GM23338 (cell line): ENCODE results near the gene MACROD1. TPM values are rescaled to one million over a fixed set of nuclear protein-coding genes. Genes with fewer than 3 reads are reported as not detected.

Source experiments
- ATAC-seq: fragments of 200-7000 bp; cut with Tn5 transposase; 3 replicates; pipeline ENCODE4 v1.9.1; 2020
- DNase-seq: peaks from one replicate; pipeline ENCODE4 v3.0.0-alpha.2; 2015; ENCODE audit warnings: low spot score
- H2AFZ ChIP-seq: fragments of 200-600 bp; sonication (generic); 2 replicates; pipeline ENCODE4 v1.8.0; 2016; ENCODE audit warnings: antibody characterized with exemption, mild to moderate bottlenecking, moderate library complexity
- H3F3A ChIP-seq: fragments of 200-600 bp; sonication (generic); replicated peaks from 2 replicates; pipeline ENCODE4 v1.8.0; 2017; ENCODE audit warnings: antibody characterized with exemption, mixed run types, low read depth
- H3K27ac ChIP-seq: fragments of 200-600 bp; sonication (generic); 2 replicates; pipeline ENCODE4 v1.6.1; 2016; ENCODE audit warnings: low read depth
- H3K27me3 ChIP-seq: fragments of 200-600 bp; sonication (generic); 2 replicates; pipeline ENCODE4 v1.8.0; 2016; ENCODE audit warnings: mild to moderate bottlenecking, mixed run types, moderate library complexity; ENCODE audit not compliant: insufficient read depth
- H3K36me3 ChIP-seq: fragments of 200-600 bp; sonication (generic); 2 replicates; pipeline ENCODE4 v1.8.0; 2016; ENCODE audit warnings: mild to moderate bottlenecking; ENCODE audit not compliant: insufficient read depth
- H3K4me1 ChIP-seq: fragments of 200-600 bp; sonication (generic); 2 replicates; pipeline ENCODE4 v1.8.0; 2016; ENCODE audit warnings: mild to moderate bottlenecking, moderate library complexity; ENCODE audit not compliant: insufficient read depth
- H3K4me2 ChIP-seq: fragments of 200-600 bp; sonication (generic); 2 replicates; pipeline ENCODE4 v1.7.1; 2017; ENCODE audit warnings: mixed run types
- H3K4me3 ChIP-seq: fragments of 200-600 bp; sonication (generic); 2 replicates; pipeline ENCODE4 v1.6.1; 2016; ENCODE audit warnings: mixed run types
- H3K79me2 ChIP-seq: fragments of 200-600 bp; sonication (generic); replicated peaks from 2 replicates; pipeline ENCODE4 v1.8.0; 2017; ENCODE audit warnings: mild to moderate bottlenecking; ENCODE audit not compliant: insufficient read depth
- H3K9me2 ChIP-seq: fragments of 200-600 bp; sonication (generic); 2 replicates; pipeline ENCODE4 v1.8.0; 2017; ENCODE audit not compliant: insufficient read depth
- H4K20me1 ChIP-seq: fragments of 200-600 bp; sonication (generic); replicated peaks from 2 replicates; pipeline ENCODE4 v1.8.0; 2017; ENCODE audit warnings: mild to moderate bottlenecking; ENCODE audit not compliant: insufficient read depth
- H3K27ac Mint-ChIP-seq: 2 replicates; pipeline ENCODE4 v1.8.0; 2020; ENCODE audit warnings: inconsistent platforms, mild to moderate bottlenecking, moderate library complexity, mixed read lengths
- H3K27me3 Mint-ChIP-seq: 3 replicates; pipeline ENCODE4 v1.8.0; 2022; ENCODE audit warnings: low read depth, mild to moderate bottlenecking, moderate library complexity, mixed read lengths, inconsistent platforms; ENCODE audit not compliant: insufficient read depth, poor library complexity
- H3K36me3 Mint-ChIP-seq: 3 replicates; pipeline ENCODE4 v1.8.0; 2021; ENCODE audit warnings: low read depth, mild to moderate bottlenecking, inconsistent platforms, moderate library complexity, mixed read lengths
- H3K4me1 Mint-ChIP-seq: 3 replicates; pipeline ENCODE4 v1.8.0; 2020; ENCODE audit warnings: mild to moderate bottlenecking, inconsistent platforms, mixed read lengths
- H3K4me3 Mint-ChIP-seq: 3 replicates; pipeline ENCODE4 v1.8.0; 2021; ENCODE audit warnings: moderate library complexity, mild to moderate bottlenecking, inconsistent platforms, mixed read lengths
- H3K9me3 Mint-ChIP-seq: 3 replicates; pipeline ENCODE4 v1.8.0; 2020; ENCODE audit warnings: moderate library complexity, mild to moderate bottlenecking, inconsistent platforms, mixed read lengths
- CREB1 ChIP-seq: fragments of 250-450 bp; sonication (Bioruptor Pico); IDR thresholded peaks from 2 replicates; pipeline ENCODE4 v1.5.0; 2020; ENCODE audit warnings: low read depth, mild to moderate bottlenecking, moderate library complexity
- ETS1 ChIP-seq: IDR thresholded peaks from 2 replicates; pipeline ENCODE4 v1.6.1; 2016; ENCODE audit warnings: antibody characterized with exemption
- EZH2 ChIP-seq: fragments of 200-600 bp; sonication (generic); IDR thresholded peaks from one replicate; pipeline ENCODE4 v1.8.0; 2017; ENCODE audit warnings: antibody characterized with exemption, mild to moderate bottlenecking, low read depth; ENCODE audit not compliant: unreplicated experiment
- EZH2phosphoT487 ChIP-seq: fragments of 200-600 bp; sonication (generic); IDR thresholded peaks from one replicate; pipeline ENCODE4 v1.8.1; 2018; ENCODE audit warnings: antibody characterized with exemption; ENCODE audit not compliant: unreplicated experiment
- JUNB ChIP-seq: IDR thresholded peaks from one replicate; pipeline ENCODE4 v1.6.1; 2016; ENCODE audit warnings: antibody characterized with exemption; ENCODE audit not compliant: unreplicated experiment
- NANOG ChIP-seq: IDR thresholded peaks from 2 replicates; pipeline ENCODE4 v1.6.1; 2016; ENCODE audit warnings: antibody characterized with exemption, borderline replicate concordance
- POLR2AphosphoS5 ChIP-seq: IDR thresholded peaks from 2 replicates; pipeline ENCODE4 v1.6.1; 2016; ENCODE audit warnings: antibody characterized with exemption, low read depth
- STAT1 ChIP-seq: IDR thresholded peaks from one replicate; pipeline ENCODE4 v1.6.1; 2016; ENCODE audit warnings: antibody characterized with exemption; ENCODE audit not compliant: unreplicated experiment
- ZNF114 ChIP-seq: fragments of 250-450 bp; sonication (Bioruptor Pico); IDR thresholded peaks from 2 replicates; pipeline ENCODE4 v1.5.0; 2020; ENCODE audit warnings: mild to moderate bottlenecking, moderate library complexity
- ZNF331 ChIP-seq: fragments of 250-450 bp; sonication (Bioruptor Pico); IDR thresholded peaks from 2 replicates; pipeline ENCODE4 v1.5.0; 2020; ENCODE audit warnings: low read depth, mild to moderate bottlenecking, moderate library complexity
- polyA plus RNA-seq: library from polyadenylated mRNA; unstranded; fragments of >200 nt; fragmentation: Nextera tagmentation; extraction: Ambion mirVana; gene quantifications from 2 replicates; pipeline ENCODE4 v1.2.1, GENCODE V29; 2016
- total RNA-seq: library from RNA; depleted of rRNA; stranded (reverse); fragments of >200 nt; shearing (Covaris generic); gene quantifications from 2 replicates; pipeline ENCODE4 v1.2.3, GENCODE V29; 2014
- TF ChIP-seq, protein P1 (sequence below): IDR thresholded peaks from one replicate; pipeline ENCODE4 v1.6.1; 2018; ENCODE audit warnings: antibody characterized with exemption; ENCODE audit not compliant: unreplicated experiment
- TF ChIP-seq, protein P2 (sequence below), 2 experiments: fragments of 200-600 bp in 1 of 2; sonication (generic) in 1 of 2; conservative IDR thresholded peaks; 2 replicates each; pipeline versions ENCODE4 v1.5.1 to v1.6.1; 2016 to 2017; ENCODE audit warnings: antibody characterized with exemption in 2 of 2, low read depth in 2 of 2, mild to moderate bottlenecking in 2 of 2, moderate library complexity in 1 of 2
- TF ChIP-seq, protein P3 (sequence below): fragments of 250-450 bp; sonication (Bioruptor Pico); IDR thresholded peaks from 2 replicates; pipeline ENCODE4 v1.5.0; 2020; ENCODE audit warnings: mild to moderate bottlenecking, moderate library complexity

The MACROD1 gene
- total and polyA plus RNA-seq, 2 experiments from 2014 or later: 33.0 to 51.6 TPM

DNA sequence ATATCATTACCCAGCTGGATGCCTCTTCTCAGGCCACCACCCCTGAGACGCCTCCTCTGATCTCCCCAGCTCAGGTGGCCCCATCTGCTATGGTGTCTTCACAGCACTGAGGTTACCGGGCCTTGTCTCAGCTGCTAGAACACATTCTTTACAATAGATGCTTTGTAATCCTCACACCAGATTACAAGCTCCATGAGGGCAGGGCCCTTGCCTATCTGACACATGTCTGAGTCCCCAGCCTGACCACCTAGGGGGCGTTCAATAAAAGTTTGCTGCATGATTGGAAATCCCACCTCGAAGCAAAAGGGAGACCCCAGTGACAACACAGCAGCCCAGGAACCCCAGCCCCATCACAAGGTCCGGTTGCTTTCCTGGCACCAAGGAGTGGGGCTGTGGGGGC, 2.0 kb downstream of the MACROD1 start:
- no peaks in the 10 kb centered on the region for H3K36me3 ChIP-seq
- H3K4me2 ChIP-seq: no peak overlapping the region
- H3K79me2 ChIP-seq: no peaks in the 10 kb centered on the region
- no peak for DNase-seq
- Mint-ChIP-seq H3K9me3 (no peaks in the 10 kb centered on the region; the same call in 2 of the 3 replicates), H3K27ac (no peak overlapping the region), H3K36me3 (peaks cover 7% of the 10 kb centered on the region; the same call in 1 of the 3 replicates), H3K4me3 (no peak overlapping the region), H3K27me3 (peaks cover 28% of the 10 kb centered on the region), H3K4me1 (peaks cover 10% of the 10 kb centered on the region; the same call in 2 of the 3 replicates)
- TF ChIP-seq, protein P1, sequence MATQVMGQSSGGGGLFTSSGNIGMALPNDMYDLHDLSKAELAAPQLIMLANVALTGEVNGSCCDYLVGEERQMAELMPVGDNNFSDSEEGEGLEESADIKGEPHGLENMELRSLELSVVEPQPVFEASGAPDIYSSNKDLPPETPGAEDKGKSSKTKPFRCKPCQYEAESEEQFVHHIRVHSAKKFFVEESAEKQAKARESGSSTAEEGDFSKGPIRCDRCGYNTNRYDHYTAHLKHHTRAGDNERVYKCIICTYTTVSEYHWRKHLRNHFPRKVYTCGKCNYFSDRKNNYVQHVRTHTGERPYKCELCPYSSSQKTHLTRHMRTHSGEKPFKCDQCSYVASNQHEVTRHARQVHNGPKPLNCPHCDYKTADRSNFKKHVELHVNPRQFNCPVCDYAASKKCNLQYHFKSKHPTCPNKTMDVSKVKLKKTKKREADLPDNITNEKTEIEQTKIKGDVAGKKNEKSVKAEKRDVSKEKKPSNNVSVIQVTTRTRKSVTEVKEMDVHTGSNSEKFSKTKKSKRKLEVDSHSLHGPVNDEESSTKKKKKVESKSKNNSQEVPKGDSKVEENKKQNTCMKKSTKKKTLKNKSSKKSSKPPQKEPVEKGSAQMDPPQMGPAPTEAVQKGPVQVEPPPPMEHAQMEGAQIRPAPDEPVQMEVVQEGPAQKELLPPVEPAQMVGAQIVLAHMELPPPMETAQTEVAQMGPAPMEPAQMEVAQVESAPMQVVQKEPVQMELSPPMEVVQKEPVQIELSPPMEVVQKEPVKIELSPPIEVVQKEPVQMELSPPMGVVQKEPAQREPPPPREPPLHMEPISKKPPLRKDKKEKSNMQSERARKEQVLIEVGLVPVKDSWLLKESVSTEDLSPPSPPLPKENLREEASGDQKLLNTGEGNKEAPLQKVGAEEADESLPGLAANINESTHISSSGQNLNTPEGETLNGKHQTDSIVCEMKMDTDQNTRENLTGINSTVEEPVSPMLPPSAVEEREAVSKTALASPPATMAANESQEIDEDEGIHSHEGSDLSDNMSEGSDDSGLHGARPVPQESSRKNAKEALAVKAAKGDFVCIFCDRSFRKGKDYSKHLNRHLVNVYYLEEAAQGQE: no peak
- TF ChIP-seq, protein P2, sequence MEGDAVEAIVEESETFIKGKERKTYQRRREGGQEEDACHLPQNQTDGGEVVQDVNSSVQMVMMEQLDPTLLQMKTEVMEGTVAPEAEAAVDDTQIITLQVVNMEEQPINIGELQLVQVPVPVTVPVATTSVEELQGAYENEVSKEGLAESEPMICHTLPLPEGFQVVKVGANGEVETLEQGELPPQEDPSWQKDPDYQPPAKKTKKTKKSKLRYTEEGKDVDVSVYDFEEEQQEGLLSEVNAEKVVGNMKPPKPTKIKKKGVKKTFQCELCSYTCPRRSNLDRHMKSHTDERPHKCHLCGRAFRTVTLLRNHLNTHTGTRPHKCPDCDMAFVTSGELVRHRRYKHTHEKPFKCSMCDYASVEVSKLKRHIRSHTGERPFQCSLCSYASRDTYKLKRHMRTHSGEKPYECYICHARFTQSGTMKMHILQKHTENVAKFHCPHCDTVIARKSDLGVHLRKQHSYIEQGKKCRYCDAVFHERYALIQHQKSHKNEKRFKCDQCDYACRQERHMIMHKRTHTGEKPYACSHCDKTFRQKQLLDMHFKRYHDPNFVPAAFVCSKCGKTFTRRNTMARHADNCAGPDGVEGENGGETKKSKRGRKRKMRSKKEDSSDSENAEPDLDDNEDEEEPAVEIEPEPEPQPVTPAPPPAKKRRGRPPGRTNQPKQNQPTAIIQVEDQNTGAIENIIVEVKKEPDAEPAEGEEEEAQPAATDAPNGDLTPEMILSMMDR (conservative IDR thresholded peaks at IDR 0.05; ENCODE audit: low read depth in 2 of 2): no peak
- TF ChIP-seq NANOG (no peak), ETS1 (no peak), POLR2AphosphoS5 (no peak), JUNB (no peak), EZH2phosphoT487 (no peak), ZNF114 (CRISPR knock-in tag) (no peak), STAT1 (no peak), EZH2 (no peak), ZNF331 (CRISPR knock-in tag) (no peak), CREB1 (CRISPR knock-in tag) (no peak)
- TF ChIP-seq, protein P3, sequence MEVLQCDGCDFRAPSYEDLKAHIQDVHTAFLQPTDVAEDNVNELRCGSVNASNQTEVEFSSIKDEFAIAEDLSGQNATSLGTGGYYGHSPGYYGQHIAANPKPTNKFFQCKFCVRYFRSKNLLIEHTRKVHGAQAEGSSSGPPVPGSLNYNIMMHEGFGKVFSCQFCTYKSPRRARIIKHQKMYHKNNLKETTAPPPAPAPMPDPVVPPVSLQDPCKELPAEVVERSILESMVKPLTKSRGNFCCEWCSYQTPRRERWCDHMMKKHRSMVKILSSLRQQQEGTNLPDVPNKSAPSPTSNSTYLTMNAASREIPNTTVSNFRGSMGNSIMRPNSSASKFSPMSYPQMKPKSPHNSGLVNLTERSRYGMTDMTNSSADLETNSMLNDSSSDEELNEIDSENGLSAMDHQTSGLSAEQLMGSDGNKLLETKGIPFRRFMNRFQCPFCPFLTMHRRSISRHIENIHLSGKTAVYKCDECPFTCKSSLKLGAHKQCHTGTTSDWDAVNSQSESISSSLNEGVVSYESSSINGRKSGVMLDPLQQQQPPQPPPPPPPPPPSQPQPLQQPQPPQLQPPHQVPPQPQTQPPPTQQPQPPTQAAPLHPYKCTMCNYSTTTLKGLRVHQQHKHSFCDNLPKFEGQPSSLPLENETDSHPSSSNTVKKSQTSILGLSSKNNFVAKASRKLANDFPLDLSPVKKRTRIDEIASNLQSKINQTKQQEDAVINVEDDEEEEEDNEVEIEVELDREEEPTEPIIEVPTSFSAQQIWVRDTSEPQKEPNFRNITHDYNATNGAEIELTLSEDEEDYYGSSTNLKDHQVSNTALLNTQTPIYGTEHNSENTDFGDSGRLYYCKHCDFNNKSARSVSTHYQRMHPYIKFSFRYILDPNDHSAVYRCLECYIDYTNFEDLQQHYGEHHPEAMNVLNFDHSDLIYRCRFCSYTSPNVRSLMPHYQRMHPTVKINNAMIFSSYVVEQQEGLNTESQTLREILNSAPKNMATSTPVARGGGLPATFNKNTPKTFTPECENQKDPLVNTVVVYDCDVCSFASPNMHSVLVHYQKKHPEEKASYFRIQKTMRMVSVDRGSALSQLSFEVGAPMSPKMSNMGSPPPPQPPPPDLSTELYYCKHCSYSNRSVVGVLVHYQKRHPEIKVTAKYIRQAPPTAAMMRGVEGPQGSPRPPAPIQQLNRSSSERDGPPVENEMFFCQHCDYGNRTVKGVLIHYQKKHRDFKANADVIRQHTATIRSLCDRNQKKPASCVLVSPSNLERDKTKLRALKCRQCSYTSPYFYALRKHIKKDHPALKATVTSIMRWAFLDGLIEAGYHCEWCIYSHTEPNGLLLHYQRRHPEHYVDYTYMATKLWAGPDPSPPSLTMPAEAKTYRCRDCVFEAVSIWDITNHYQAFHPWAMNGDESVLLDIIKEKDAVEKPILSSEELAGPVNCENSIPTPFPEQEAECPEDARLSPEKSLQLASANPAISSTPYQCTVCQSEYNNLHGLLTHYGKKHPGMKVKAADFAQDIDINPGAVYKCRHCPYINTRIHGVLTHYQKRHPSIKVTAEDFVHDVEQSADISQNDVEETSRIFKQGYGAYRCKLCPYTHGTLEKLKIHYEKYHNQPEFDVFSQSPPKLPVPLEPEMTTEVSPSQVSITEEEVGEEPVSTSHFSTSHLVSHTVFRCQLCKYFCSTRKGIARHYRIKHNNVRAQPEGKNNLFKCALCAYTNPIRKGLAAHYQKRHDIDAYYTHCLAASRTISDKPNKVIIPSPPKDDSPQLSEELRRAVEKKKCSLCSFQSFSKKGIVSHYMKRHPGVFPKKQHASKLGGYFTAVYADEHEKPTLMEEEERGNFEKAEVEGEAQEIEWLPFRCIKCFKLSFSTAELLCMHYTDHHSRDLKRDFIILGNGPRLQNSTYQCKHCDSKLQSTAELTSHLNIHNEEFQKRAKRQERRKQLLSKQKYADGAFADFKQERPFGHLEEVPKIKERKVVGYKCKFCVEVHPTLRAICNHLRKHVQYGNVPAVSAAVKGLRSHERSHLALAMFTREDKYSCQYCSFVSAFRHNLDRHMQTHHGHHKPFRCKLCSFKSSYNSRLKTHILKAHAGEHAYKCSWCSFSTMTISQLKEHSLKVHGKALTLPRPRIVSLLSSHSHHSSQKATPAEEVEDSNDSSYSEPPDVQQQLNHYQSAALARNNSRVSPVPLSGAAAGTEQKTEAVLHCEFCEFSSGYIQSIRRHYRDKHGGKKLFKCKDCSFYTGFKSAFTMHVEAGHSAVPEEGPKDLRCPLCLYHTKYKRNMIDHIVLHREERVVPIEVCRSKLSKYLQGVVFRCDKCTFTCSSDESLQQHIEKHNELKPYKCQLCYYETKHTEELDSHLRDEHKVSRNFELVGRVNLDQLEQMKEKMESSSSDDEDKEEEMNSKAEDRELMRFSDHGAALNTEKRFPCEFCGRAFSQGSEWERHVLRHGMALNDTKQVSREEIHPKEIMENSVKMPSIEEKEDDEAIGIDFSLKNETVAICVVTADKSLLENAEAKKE (CRISPR knock-in tag): no peak
- H3K27me3 ChIP-seq: peaks cover 6% of the 10 kb centered on the region; the same call in 1 of the 2 replicates
- peaks cover 19% of the 10 kb centered on the region; the same call in 1 of the 2 replicates for H3F3A ChIP-seq
- peaks cover 10% of the 10 kb centered on the region for H4K20me1 ChIP-seq
- H3K27ac ChIP-seq: no peak overlapping the region
- H3K4me1 ChIP-seq: peaks cover 14% of the 10 kb centered on the region; the same call in 1 of the 2 replicates
- no peak overlapping the region for H2AFZ ChIP-seq
- no peak for ATAC-seq
- H3K9me2 ChIP-seq: no peaks in the 10 kb centered on the region
- no peak overlapping the region for H3K4me3 ChIP-seq
